Measurements from ENCODE around the gene UBE2E3. TPM values are rescaled to one million over a fixed set of nuclear protein-coding genes. Genes with fewer than 3 reads are reported as not detected.
"Not testable (repeated sequence)": the region's sequence is repeated elsewhere in the genome, so short reads cannot be mapped to it uniquely, and the experiment has no call there.

The UBE2E3 gene
- total RNA-seq, 1 experiment from 2014 or later = 119 TPM

GRCh38 chr2:181007086-181007837 is 26.9 kb downstream of the UBE2E3 start:
- DNase-seq (ENCODE audit: low spot score) = no peak
- in situ Hi-C loops (cut with HindIII; ENCODE audit: low sequenced_read_pairs) = no loop called here

- in situ Hi-C loops (cut with HindIII; ENCODE audit: low sequenced_read_pairs) = no loop called here
- no peak for DNase-seq (ENCODE audit: low spot score)
Measured at GRCh38 chr2:181008407-181008806, 28.0 kb downstream of the UBE2E3 start.

GRCh38 chr2:181021199-181021789 is 40.9 kb downstream of the UBE2E3 start:
- DNase-seq (ENCODE audit: low spot score) = no peak
- in situ Hi-C loops (cut with HindIII; ENCODE audit: low sequenced_read_pairs) = no loop called here

DNA sequence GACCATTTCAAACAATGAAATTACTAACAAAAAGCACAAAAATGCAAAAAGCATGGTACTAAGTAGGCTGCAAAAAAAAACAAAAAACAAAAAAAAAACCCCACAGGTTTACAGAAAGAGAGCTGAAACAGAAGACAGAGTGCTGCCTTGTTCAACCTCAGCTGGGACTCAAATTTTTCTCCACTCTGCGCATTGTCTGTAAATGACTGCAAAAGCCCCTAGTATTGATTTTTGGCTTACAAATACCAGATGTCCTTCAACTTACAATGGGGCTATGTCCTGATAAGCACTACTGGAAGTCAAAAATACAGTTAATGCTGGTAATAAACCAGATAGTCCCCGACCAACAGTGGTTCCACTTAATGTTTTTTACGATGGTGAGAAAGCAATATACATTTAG is 42.2 kb downstream of the UBE2E3 start:
- in situ Hi-C loops (cut with HindIII; ENCODE audit: low sequenced_read_pairs) = no loop called here
- no peak for DNase-seq (ENCODE audit: low spot score)

DNA sequence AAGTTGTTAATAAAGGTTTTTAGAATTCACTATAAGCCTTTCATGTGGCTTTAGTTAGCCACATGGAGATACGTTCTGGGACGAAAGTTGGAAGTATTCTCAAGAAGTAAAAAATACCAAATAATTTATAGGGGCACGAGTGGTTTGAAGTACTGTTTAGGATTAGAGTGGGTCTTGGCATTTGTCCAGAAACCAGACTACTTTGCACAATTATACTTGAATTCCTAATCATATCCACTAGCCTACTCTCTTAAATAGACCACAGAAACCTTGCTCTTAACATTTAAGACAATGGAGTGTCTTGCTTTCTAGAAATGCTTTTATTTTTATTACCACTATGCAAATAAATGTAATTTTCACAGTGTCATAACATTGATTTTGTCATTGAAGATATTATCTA is 44.6 kb downstream of the UBE2E3 start:
- peak; percentile 31 for DNase-seq (ENCODE audit: low spot score)
- in situ Hi-C loops (cut with HindIII; ENCODE audit: low sequenced_read_pairs) = no loop called here

GRCh38 chr2:181036445-181036844 is 56.0 kb downstream of the UBE2E3 start:
- in situ Hi-C loops (cut with HindIII; ENCODE audit: low sequenced_read_pairs) = no loop called here
- DNase-seq (ENCODE audit: low spot score) = no peak

- DNase-seq (ENCODE audit: low spot score) = no peak
- in situ Hi-C loops (cut with HindIII; ENCODE audit: low sequenced_read_pairs) = no loop called here
Measured at GRCh38 chr2:181036848-181037603, 56.6 kb downstream of the UBE2E3 start.

- no peak for DNase-seq (ENCODE audit: low spot score)
- in situ Hi-C loops (cut with HindIII; ENCODE audit: low sequenced_read_pairs) = no loop called here
Measured at GRCh38 chr2:181037922-181038321, 57.5 kb downstream of the UBE2E3 start.

- no peak for DNase-seq (ENCODE audit: low spot score)
- in situ Hi-C loops (cut with HindIII; ENCODE audit: low sequenced_read_pairs) = no loop called here
Measured at GRCh38 chr2:181038796-181039195, 58.4 kb downstream of the UBE2E3 start.

DNA sequence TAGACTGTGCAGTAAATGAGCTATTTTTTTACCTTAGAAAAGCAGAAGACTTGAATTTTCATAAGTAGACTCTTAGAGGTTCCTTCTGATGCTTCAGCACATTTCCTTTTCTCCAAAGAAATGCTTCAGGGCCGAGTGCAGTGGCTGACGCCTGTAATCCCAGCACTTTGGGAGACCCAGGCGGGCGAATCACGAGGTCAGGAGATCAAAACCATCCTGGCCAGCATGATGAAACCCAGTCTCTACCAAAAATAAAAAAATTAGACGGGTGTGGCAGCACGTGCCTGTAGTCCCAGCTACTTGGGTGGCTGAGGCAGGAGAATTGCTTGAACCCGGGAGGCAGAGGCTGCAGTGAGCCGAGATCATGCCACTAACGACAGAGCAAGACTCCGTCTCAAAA is 60.4 kb downstream of the UBE2E3 start:
- in situ Hi-C loops (cut with HindIII; ENCODE audit: low sequenced_read_pairs); DNase-seq (ENCODE audit: low spot score): not testable (repeated sequence)

DNA sequence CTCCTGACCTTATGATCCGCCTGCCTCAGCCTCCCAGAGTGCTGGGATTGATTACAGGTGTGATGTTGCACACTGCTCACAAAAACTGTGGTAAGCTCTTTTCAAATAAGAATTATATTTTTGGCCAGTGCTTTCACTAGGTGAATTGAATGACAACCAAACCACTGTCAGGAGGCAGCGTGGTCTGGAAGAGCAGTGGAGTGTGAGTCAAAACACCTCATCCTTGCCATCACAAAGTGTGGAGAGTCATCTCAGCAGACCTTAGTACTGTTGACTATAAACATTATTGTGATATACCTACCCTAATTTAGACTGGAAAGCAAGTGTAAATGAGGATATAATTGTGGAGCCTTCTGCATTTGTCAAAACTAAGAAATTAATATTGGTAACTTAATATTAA is 61.3 kb downstream of the UBE2E3 start:
- DNase-seq (ENCODE audit: low spot score) = no peak
- in situ Hi-C loops (cut with HindIII; ENCODE audit: low sequenced_read_pairs) = no loop called here

DNA sequence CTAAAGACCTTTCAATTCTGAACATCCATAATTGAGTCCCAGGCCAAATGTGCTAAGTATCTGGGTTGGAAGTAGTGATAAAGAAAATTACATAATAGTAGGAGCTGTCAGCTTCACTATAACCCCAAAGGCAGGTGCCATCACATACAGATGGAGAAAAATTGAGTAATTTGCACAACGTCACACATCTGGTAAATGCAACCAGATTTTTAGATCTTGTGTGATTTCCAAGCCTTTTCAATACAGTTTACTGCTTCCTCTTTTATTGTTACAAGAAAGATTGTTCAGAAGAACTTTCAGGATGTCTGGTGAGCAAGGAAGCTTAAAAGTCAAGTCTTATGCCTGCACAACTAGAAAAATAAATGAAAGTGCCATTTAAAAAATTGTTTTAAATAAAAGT is 62.3 kb downstream of the UBE2E3 start:
- DNase-seq (ENCODE audit: low spot score) = no peak
- in situ Hi-C loops (cut with HindIII; ENCODE audit: low sequenced_read_pairs) = no loop called here

- in situ Hi-C loops (cut with HindIII; ENCODE audit: low sequenced_read_pairs) = no loop called here
- DNase-seq (ENCODE audit: low spot score) = no peak
Measured at GRCh38 chr2:181046833-181047232, 66.4 kb downstream of the UBE2E3 start.

DNA sequence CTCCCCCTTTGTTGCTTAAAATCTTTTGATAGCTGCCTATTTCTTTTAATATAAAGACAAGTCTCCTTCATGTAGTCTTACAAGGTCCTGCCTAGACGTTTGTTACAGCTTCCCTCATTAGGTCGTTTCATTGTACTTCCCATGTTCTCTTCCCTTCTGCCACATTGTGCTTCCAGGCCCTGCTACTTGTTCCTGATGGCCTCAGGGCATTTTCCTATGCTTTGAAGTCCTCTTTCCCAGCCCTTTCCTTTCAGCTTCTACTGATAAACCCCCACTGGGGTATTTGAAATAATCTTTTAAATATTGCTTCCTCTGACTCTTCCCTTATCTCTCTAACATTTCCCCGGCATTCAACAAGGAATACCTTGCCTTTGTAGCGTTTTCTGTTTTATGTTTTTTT is 67.4 kb downstream of the UBE2E3 start:
- in situ Hi-C loops (cut with HindIII; ENCODE audit: low sequenced_read_pairs) = no loop called here

GRCh38 chr2:181051861-181052522 is 71.6 kb downstream of the UBE2E3 start:
- no peak for DNase-seq (ENCODE audit: low spot score)
- in situ Hi-C loops (cut with HindIII; ENCODE audit: low sequenced_read_pairs) = no loop called here

More for the DNA sequence above, 67.4 kb downstream of the UBE2E3 start:
- DNase-seq (ENCODE audit: low spot score) = no peak

DNA sequence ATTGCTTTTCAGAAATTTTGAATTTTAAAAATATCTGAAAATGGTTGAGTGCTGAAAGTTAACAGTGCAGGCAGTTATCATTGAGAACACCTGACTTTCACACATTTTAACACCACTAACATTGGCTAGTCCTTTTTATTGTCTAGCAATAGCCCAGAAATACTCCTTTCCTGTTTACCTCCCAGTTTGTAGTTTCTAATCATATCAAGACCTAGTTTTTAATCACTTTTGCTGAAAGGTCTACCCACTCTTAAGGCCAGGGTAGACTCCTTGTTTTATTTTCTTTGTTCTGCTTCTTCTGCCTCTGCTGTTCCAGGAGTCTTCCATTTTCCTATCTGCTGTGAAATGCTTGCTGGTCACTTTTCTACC is 72.1 kb downstream of the UBE2E3 start:
- in situ Hi-C loops (cut with HindIII; ENCODE audit: low sequenced_read_pairs) = no loop called here
- DNase-seq (ENCODE audit: low spot score) = no peak

- no peak for DNase-seq (ENCODE audit: low spot score)
- in situ Hi-C loops (cut with HindIII; ENCODE audit: low sequenced_read_pairs) = no loop called here
Measured at GRCh38 chr2:181054256-181054655, 73.9 kb downstream of the UBE2E3 start.

DNA sequence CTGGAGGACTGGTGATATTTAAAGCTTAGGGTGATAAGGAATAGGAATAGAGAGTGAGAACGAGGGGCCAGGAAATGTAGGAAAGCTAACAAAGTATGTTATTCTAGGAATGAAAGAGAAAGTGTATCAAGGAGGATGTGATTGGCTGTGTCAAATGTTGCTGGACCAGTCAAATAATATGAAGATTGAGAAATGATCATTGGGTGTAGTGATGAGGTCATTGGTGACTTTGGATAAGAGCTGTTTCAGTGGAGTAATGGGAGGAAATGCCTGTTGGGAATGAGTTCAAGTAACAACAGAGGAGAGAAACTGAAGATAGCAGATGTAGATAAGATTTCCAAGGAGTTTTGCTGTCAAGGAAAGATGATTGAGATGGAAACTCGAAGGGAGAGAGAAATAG is 74.4 kb downstream of the UBE2E3 start:
- DNase-seq (ENCODE audit: low spot score) = no peak
- in situ Hi-C loops (cut with HindIII; ENCODE audit: low sequenced_read_pairs) = no loop called here

DNA sequence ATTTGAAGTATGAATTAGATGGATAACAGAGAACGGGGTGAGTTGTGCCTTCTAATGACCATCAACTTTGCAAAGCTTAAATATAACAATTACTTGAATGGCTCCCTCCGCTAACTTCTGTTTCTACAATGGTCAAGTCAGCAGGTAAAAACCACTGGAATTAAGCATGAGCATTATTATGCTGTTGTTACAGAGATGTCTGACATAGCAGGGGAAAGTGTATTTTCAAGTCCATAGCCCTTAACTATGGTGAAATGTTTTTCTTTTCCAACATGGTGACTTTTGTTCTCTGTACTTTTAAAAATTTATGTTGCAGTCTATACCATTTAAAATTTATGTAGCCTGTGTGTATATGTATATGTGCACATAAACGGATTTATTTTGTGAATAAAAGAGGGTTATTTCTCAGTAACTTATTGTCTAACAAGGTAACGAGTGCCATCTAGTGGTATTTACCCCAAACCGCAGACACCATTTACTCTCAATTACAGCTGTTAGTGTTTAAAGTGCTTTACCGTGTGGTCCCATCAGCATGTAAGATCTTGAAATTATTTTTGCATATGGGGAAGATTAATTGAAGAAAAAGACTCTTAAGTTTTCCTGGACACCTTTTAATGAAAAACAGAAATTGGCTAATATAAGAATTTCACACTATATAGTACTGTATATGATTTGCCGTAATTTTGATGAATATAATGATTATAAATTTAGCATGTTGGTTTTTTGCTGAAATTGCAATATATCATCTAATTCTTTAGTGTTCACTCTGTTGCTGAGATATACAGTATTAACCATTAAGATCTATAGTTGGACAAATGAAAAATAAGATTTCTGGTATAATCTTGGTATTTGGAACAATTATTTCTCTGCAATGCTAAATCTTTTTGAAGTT is 78.2 kb downstream of the UBE2E3 start:
- in situ Hi-C loops (cut with HindIII; ENCODE audit: low sequenced_read_pairs) = no loop called here
- no peak for DNase-seq (ENCODE audit: low spot score)
